ENCODE data around the gene FBLN7. TPM values are rescaled to one million over a fixed set of nuclear protein-coding genes. Genes with fewer than 3 reads are reported as not detected.

FBLN7 gene
- polyA plus RNA-seq, 1 experiment = 3.7 TPM

- TF ChIP-seq, protein P1, sequence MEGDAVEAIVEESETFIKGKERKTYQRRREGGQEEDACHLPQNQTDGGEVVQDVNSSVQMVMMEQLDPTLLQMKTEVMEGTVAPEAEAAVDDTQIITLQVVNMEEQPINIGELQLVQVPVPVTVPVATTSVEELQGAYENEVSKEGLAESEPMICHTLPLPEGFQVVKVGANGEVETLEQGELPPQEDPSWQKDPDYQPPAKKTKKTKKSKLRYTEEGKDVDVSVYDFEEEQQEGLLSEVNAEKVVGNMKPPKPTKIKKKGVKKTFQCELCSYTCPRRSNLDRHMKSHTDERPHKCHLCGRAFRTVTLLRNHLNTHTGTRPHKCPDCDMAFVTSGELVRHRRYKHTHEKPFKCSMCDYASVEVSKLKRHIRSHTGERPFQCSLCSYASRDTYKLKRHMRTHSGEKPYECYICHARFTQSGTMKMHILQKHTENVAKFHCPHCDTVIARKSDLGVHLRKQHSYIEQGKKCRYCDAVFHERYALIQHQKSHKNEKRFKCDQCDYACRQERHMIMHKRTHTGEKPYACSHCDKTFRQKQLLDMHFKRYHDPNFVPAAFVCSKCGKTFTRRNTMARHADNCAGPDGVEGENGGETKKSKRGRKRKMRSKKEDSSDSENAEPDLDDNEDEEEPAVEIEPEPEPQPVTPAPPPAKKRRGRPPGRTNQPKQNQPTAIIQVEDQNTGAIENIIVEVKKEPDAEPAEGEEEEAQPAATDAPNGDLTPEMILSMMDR (IDR thresholded peaks at IDR 0.05; ENCODE audit: insufficient read depth, low read depth, low read length) = no peak
- Histone ChIP-seq H3K36me3 (ENCODE audit: control insufficient read depth, insufficient read depth, low read length) (no peaks in the 10 kb centered on the region; the same call in 1 of the 2 replicates), H3K4me3 (ENCODE audit: low read depth, low read length) (no peak overlapping the region), H3K27me3 (ENCODE audit: control insufficient read depth, insufficient read depth, low read length) (no peaks in the 10 kb centered on the region)
- POLR2A ChIA-PET = interaction anchor here (0.5 to 0.7 kb wide), 3 partner anchors 9 to 99 kb away, joined by 3 to 4 read pairs (median 3); partner anchors contain the start of gene FBLN7
- DNase-seq (ENCODE audit: low read depth) = peak; percentile 85
- CTCF ChIA-PET = no interaction called here
Observed at GRCh38 chr2:112153179-112153490, 14.9 kb downstream of the FBLN7 start.

DNA sequence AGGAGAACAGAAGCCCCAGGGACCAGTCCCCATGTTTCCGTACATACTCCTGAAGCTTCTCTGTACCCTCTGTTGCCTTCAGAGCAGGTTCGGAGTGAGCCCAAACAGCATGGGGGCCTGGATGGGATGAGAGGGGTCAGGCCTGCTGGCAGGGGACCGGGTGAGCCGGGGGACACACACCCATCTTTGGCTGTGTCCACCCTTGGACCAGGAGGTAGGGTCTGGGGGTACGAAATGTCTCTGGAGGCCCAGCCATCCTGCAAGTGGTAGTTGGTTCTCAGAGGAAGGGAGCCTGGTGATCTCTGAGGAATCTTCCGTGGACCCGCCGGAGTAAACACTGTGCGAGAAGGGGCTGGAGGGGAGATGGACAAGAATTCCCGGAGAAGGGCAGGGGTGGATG, 15.3 kb downstream of the FBLN7 start:
- TF ChIP-seq, protein P1 (IDR thresholded peaks at IDR 0.05; ENCODE audit: insufficient read depth, low read depth, low read length) = no peak
- POLR2A ChIA-PET = interaction anchor here (0.5 to 0.7 kb wide), 3 partner anchors 9 to 99 kb away, joined by 3 to 4 read pairs (median 3); partner anchors contain the start of gene FBLN7
- Histone ChIP-seq H3K27me3 (ENCODE audit: control insufficient read depth, insufficient read depth, low read length) (no peaks in the 10 kb centered on the region), H3K36me3 (ENCODE audit: control insufficient read depth, insufficient read depth, low read length) (no peaks in the 10 kb centered on the region; the same call in 1 of the 2 replicates), H3K4me3 (ENCODE audit: low read depth, low read length) (no peak overlapping the region)
- CTCF ChIA-PET = interaction anchor here (1.0 kb wide), 1 partner anchor 106 kb away, joined by 3 read pairs; no protein-coding TSS in a partner anchor
- no peak for DNase-seq (ENCODE audit: low read depth)

DNA sequence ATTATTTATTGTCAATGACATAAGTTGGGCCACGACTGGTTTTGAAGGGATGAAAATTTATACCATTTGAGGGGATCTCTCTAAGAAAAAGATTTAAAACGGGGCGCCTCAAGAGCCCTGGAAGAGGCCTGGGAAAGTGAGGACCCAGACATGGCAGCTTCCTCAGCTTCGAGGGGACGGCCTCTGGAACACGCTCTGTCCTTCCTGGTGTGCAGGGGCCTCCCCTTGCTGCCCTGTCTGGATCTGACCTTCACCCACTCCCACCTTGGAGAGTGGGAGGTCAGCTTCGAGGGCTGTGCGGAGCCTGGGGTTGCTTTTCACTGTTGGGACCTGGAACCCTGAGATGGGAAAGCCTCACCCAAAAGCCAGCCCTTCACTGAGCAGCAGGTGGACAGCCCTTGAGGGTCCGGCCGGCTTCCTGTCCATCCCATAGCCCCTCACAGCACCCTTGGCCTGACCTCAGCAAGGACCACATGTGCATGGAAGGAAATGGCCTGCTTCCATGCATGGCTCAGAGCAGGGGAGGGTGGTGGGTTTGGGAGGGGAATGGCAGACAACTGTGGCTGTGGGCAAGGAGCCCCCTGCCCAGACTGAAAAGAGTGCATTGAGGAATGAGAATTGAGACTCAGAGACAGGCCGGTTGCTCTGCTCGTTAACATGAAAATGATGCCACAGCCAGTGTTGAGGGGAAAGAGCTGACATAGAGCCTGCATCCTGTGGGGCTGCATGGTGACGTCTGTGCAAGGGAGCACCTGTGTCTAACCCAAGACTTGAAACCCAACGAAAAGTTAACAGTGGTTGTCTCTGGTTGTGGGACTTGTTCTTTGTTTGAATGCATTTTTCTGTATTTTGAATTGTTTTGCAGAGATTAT, 16.3 kb downstream of the FBLN7 start:
- TF ChIP-seq, protein P1 (IDR thresholded peaks at IDR 0.05; ENCODE audit: insufficient read depth, low read depth, low read length) = no peak
- ChIA-PET CTCF (interaction anchor here (0.6 to 1.0 kb wide), 2 partner anchors 73 to 105 kb away, joined by 3 read pairs; no protein-coding TSS in a partner anchor), POLR2A (no interaction called here)

GRCh38 chr2:112155331-112156151, 17.4 kb downstream of the FBLN7 start:
- Histone ChIP-seq H3K4me3 (ENCODE audit: low read depth, low read length) (no peak overlapping the region), H3K36me3 (ENCODE audit: control insufficient read depth, insufficient read depth, low read length) (no peaks in the 10 kb centered on the region; the same call in 1 of the 2 replicates), H3K27me3 (ENCODE audit: control insufficient read depth, insufficient read depth, low read length) (no peaks in the 10 kb centered on the region)
- ChIA-PET CTCF (no interaction called here), POLR2A (no interaction called here)
- TF ChIP-seq, protein P1 (IDR thresholded peaks at IDR 0.05; ENCODE audit: insufficient read depth, low read depth, low read length) = no peak
- no peak for DNase-seq (ENCODE audit: low read depth)

More for the DNA sequence above, 16.3 kb downstream of the FBLN7 start:
- H3K27me3 ChIP-seq (ENCODE audit: control insufficient read depth, insufficient read depth, low read length) = no peaks in the 10 kb centered on the region
- no peaks in the 10 kb centered on the region; the same call in 1 of the 2 replicates for H3K36me3 ChIP-seq (ENCODE audit: control insufficient read depth, insufficient read depth, low read length)
- no peak overlapping the region for H3K4me3 ChIP-seq (ENCODE audit: low read depth, low read length)
- DNase-seq (ENCODE audit: low read depth) = no peak
